LHCN-M2 (cell line): ENCODE results near the gene SHISA6. TPM values are rescaled to one million over a fixed set of nuclear protein-coding genes. Genes with fewer than 3 reads are reported as not detected.
"Not testable (repeated sequence)": the region's sequence is repeated elsewhere in the genome, so short reads cannot be mapped to it uniquely, and the experiment has no call there.

Source experiments
- DNase-seq: peaks from one replicate; pipeline ENCODE4 v3.0.0-alpha.2; 2012; ENCODE audit warnings: low read depth
- total RNA-seq: library from RNA; depleted of rRNA; stranded (reverse); fragments of >200 nt; gene quantifications from 2 replicates; pipeline ENCODE4 v1.2.3, GENCODE V29; 2014

The SHISA6 gene
- total RNA-seq, 1 experiment from 2014 or later: not detected

DNA sequence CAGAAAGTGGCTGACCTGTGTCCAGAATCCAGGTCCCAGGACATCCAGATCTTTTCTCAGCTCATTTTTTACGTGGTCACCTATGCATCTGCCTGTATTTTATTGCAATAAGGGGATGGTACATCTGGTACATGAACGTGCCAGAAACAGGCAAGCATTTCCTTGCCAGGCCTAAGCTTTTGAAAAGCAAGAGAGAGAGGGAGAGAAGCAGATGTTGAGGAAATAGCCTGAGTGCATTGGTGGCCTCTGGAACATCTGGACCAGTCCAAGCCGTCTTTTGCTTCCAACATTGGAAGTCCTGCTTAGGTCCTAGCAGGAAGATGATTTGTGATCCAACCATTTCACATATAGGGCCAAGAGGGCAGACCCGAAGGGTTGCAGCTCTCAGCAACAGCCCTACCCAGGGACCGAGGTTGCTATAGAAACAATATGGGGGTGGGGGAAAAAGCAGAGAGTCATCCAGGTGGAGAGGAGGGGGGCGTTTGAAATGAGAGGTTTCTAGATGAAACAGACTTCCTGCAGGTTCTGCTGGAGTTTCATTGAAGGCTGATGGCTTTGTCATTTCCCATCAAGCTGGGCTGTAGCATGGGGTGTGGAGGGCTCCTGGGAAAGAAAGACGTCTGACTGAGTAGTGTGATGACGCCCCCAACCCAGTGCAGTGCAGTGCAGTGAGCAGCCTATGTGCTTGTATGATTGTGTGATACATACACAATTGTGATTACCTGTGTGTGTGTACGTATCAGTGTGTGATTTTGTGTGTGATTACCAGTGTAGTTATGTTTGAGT lies 61.6 kb downstream of the SHISA6 start:
- DNase-seq: no peak

DNA sequence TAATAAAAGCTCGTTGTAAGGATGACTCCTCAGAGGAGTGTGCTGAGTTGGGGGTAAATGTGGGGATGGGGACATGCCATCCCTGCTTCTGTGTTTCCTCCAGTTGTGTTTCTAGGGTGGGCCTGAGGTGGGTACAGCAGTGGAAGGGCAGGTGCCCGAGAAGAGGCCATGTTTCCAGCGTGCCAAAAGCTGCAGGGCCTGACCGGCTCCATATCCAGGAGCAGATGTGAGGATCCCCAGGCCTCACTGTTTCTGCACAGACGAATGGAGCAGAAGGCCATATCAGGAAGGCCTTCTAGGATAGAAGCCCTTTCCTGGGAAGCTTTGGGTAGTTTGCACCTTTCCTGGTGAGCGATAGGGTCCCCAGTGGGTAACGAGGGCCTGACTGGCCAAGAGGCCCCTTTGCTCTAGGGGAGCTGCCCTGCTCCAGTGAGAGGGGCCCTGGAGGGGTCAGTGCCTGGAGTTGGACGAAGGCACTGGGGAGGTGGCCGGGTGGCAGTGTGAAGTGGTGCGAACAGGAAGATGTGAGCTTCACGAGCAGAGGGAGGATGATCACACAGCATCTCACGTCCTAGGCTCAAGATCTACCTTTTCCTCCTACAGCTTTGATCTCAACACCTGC lies 62.9 kb downstream of the SHISA6 start:
- no peak for DNase-seq

DNA sequence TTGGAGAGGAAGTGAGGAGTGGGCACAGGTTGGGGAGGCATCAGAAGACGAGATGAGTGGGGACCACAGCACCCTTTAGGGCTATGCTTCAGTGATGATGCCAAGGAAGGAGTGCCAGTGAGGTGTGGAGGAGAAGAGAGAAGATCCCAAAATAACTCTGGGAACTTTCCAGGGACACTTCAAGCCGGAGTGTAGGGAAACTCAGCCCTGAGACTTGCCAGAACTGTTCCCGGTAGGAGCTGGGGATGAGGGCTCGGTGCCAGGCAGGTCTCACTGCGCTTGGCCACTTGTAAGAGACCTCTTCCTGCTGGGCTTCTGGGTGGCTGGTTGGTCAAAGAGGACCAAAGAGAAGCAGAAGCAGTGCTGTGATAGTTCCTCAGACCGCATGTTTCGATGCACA lies 63.6 kb downstream of the SHISA6 start:
- DNase-seq: no peak

DNA sequence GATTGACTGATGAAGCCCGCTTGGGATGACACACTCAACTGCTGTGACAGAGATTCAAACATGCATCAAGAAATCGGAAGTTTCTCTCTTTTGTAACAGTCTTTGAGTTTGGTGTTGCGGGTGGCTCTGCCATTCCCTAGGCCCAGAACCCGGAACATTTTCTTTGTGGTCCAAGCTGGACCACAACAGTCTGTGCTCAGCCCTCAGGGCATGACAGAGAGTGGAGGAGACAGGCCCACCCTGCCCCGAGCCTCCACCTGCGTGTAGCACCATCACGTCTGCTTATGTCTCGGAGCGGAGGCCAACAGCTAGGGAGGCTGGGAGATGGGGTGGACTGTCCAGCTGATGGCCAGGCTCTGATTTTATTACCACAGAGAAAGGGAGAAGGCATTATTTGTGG lies 64.5 kb downstream of the SHISA6 start:
- DNase-seq: no peak

DNA sequence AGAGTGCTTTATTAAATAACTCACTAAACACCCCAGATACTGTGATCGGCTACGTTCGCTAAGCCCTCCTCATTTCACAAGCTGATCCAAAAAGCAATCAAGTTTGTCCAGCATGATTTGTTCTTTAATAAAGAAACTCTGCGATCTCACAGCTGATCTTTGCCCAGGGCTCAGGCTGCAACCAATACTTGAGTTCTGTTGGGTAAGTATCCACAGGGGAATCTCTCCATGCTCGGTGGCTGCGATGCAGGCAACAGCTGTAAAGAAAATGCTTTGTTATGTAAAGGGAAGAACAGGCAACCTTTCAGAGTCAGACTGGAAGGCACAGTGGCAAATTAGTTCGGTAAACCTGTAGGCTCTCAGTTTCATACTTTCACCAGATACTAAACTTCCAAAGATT lies 67.5 kb downstream of the SHISA6 start:
- no peak for DNase-seq

DNA sequence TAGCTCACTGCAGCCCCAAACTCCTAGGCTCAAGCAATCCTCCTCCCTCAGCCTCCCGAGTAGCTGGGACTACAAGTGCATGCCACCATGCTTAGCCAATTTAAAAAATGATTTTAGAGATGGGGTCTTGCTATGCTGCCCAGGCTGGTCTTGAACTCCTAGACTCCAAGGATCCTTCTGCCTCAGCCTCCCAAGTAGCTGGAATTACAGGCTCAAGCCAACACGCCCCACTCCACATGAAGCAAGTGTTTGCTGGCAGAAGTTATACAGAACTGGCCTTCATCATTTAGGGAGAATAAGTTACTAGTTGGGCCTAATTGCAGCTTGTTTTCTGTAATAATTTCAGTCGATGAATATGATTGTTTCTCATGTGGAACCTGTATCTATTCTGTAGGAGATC lies 68.0 kb downstream of the SHISA6 start:
- no peak for DNase-seq

DNA sequence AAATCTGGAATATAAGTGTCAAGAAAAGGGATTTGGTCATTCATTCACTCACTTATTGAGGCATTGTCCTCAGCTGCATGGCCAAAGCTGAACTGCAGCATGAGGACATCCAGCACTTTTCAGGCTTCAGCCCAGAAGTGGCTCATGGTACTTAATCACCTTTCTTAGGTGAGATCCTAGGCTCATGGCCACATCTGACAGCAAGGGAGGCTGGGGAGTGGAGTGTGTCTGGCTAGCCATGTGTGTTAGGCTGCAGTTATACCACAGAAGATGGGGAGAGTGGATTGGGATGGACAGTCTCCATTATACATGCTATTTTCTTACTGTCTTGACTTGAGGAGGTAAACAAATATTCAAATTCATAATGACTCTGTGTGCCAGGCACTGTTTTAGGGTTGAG lies 68.8 kb downstream of the SHISA6 start:
- no peak for DNase-seq

DNA sequence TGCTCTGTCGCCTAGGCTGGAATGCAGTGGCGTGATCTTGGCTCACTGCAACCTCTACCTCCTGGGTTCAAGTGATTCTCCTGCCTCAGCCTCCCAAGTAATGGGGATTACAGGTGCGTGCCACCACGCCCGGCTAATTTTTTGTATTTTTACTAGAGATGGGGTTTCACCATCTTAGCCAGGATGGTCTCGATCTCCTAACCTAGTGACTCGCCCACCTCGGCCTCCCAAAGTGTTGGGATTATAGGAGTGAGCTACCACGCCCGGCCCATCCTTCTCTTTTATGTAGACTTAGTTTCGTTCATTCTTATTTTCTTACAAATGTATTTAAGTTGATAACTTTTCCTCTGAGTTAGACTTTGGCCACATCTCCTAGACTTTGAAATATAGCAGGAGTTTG lies 75.4 kb downstream of the SHISA6 start:
- DNase-seq: not testable (repeated sequence)

DNA sequence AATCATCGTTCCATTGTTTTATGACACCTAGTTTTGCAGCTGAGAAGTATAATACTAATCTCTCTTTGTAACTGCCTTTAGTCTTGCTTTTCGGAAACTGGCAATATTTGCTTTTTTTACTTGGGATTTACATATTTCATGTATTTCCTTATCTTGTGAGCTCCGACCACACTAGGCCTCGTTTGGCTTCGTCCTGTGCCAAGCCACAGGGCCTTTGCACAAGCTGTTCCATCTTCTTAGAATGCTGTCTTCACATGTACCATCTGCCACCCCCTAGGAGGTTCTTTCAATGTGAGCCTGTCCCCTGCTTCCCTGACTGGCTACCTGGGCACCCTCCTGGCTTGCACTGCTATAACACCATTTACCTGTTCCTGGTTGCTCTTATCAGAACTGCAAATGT lies 77.2 kb downstream of the SHISA6 start:
- DNase-seq: no peak

DNA sequence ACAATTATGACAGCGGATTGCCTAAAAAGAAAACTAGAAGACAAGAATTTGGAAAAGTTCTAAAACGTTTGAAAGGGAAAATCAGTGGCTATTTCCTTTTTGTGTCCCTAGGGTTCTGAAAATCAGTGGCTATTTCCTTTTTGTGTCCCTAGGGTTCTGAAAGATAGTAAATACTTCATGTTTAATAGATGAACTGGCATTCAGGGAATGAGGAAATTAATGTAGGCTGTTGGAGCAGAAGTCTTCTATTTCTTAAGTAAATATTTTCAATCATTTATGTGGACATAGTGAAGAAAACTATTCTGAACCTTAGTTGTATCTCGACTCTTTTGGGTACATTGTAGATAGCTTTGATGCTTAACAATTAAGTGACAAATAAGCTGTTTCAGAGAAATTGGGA lies 78.9 kb downstream of the SHISA6 start:
- no peak for DNase-seq

DNA sequence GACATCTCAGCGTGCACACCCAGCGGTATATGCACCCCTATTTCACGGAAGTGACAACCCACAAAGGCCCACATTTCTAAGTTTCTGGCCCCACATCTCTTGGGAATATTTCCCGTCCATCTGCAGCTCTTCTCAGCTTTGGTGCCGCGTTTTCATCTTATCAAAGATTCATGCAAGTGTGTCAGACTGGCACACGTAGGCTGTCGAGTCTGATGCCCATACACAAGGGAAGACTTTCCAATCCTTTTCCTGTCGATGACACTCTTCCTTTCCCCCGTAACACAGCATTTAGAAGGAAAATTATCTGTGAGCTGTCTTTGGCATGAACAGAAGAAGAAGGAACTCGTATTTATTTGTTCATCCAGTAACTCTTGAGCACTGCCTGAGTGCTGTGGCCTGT lies 83.0 kb downstream of the SHISA6 start:
- DNase-seq: no peak

DNA sequence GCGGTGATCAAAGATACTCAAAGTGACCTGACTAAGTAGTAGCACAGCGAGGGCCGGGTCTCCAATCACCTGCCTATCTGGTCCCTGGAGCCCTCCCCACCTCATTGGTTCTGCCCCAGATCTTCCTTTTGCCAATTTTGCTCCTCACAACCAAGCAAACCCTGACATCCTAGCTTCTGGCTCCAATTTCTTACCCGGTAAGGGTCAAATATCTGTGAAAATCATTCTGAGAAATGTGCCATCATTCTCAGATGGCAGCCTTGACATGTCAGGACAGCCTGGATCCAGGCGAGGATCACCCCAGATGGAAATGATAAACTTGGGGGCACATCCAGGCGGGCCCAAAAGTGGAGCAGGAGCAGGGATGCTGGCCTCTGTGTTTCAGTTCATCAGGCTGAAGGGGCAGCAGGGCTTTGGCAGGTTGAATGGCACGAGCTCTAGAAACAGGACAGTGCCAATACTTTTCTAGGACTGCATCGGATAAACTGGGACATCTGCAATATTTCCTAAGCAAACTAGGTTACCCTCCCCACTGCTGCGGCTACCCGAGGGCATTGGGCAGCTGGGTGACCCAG lies 83.9 kb downstream of the SHISA6 start:
- DNase-seq: no peak

DNA sequence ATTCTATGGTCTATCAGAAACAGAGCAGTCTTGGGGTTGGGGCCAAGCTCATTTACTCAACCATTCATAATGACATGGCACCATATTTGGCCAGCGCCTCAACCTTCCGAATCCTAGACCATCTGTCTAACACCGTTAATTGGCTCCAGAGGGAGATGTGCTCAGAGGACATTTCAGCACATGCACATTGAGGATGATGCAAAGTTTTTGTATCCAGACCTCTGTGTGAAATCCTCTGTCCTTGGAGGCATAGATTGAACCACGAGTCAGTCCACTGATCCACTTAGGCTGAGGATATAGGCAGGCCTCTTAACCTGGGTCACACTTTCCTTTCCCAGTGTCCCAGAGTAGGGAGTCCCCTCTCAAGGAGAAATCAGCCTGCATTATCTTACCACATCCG lies 85.5 kb downstream of the SHISA6 start:
- DNase-seq: no peak

DNA sequence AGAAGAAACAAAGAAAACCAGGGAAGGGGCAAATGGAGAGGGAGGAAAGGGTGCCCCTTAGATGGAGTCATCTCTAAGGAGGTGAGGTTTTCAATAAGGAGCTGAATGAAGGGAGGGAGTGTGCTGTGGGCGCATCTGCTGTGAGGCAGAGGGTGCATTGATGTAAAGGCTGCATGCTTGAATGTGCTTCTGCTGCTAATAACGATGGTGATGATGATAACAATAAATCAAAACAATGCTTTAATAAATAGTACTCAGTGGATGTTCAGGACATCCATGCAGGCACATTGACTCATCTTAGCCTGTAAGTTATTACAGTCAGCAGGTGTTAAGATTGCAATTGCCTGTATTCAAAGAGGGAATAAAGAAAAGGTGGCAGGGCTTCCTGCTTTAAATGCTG lies 87.8 kb downstream of the SHISA6 start:
- DNase-seq: no peak

DNA sequence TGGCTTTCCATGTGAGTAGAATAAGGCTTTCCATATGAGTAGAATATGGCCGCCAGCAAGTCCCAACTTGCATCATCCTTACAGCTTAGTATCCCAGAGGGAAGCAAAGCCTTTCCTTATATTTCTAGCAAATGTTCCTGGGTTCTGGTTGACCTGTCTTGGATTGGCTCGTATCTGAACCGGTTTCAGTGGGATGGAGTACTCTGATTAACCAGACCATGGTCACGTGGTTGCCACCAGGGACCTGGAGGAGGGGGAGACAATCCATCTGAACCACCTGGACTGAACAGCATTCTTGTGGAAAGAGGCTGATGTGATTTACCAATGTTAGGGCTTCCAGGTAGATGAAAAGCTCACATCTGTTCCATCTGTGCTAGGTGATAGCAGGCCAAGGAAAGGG lies 89.0 kb downstream of the SHISA6 start:
- no peak for DNase-seq

DNA sequence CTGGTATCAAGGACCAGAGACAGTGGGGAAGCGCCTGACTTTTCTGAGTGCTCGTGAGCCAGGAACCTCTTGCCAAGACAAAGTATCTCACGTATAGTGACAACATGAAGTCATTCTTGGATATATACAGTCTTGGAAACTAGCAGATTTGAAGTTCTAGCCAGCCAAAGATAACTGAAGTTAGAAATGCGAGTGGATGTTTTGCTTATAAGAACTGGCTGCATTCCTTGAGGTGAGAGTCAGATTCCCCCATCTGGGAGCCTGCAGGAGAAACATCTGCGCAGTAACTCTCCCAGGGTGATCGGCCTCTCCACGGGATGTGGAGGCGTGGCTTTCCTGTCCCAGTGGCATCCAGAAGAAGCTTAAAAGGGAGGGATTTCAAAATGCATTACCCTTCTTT lies 89.8 kb downstream of the SHISA6 start:
- no peak for DNase-seq

DNA sequence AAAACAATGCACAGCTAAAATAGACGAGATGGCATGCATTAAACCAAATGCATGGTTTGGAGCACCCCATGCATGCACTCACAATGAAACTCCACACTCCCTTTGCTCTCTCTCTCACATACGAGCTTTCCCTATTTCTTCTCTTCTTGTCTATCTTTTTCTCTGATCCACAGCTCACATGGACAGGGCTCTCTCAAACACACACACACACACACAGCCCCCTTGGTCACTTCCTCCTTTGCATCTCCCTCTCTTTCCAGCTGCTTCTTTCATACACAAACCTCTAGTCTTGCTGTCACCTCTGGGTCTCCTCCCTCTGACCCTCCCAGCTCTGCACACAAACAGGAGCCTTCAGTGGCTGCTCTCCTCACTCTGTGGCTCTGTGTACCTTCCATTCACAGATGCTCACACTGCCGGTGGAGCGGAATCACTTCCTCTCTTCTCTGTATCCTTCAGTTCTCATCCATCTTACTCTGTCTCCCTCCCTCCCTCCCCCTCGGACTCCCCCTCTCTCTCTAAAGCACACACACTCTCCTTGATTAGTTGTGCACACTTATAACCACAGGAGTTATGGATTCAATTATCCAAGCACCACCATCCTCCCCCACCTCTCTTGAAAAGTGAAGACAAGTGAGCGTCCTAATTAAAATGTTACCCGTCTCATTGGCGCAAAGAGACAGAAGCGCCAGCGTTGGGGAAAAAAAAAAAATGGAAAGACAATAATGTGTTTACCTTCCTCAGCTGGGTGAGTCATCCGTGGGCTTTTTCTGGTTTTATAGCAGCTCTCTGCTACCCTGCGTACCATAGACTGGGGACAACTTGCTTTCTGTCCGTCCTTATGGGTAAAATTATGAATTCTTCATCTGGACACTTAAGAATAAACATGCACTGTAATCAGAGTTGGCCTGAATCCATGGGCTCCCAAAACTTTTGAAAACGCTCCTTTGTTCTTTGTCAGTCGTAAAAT lies 90.8 kb downstream of the SHISA6 start:
- DNase-seq: no peak

DNA sequence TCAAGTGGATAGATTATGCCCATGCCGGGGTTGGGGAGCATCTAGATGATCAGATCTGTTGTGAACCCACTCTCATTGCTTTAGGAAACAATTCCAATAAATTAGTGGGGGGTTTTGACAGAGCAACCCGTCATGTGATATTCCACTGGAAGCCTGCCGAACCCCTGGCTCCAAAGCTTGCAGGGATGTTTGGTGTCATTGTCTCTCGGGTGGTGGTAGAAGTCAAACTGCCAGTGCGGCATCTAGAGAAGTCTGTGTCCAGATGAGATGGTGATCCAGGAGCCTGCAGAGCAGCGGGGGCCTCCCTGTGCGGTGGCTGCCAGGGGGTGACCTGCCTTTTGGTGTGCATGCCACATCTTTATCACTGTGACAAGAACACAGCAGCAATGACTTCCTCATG lies 91.7 kb downstream of the SHISA6 start:
- no peak for DNase-seq

DNA sequence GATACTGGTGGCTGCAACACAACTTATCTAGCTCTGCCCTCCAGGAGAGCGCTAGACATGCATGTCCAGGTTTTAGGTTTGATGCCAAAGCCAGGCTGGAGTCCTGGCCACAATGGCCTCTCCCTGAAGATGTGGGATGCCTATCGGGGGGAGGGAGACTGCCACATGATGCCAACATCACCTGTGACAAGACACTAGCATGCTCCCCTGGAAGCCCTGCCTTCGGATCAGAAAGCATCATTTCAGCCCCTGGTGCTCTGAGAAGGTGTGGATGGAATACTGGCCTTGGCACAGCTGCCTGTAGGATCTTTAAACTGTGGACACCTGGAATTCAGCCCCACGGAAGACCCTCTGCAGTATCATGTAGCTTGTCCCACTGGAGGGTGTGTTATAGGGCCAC lies 93.5 kb downstream of the SHISA6 start:
- DNase-seq: no peak

DNA sequence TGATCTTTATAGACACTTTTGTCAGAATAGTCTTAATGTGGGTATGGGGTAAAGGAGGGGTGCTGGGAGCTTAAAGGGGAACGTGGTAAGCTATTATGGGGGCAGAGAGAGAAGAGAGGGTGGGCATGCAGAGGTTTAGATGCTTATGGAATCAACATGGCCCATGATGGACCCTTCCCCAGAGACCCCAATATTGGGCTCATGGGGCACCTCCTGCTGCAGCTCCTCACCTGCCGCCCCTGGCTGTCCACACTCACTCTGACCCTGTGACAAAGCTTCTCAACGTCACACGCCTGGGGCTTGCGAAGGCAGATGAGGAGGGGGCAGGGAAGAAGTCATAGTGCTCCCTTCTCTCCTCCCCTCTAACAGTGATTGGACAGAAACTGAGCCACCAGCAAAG lies 95.3 kb downstream of the SHISA6 start:
- DNase-seq: no peak

DNA sequence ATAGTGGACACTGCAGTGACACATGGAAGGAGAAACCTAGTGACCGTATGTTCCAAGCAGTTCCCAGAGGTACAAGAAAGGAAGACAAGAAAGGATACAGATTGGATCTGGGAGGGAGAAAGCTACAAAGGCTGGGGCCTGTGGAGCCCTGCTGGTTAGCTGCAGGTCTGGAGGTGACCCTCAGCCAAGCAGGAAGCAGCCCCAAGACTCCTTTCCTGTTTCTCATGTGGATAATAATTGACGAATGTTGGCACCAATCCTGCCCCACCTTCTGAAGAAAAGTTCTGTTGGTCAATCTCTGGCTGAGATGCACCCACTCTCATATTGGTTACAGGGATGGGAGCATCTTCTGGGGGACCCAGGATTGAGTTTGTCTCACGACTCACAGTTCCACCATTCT lies 99.8 kb downstream of the SHISA6 start:
- DNase-seq: no peak

DNA sequence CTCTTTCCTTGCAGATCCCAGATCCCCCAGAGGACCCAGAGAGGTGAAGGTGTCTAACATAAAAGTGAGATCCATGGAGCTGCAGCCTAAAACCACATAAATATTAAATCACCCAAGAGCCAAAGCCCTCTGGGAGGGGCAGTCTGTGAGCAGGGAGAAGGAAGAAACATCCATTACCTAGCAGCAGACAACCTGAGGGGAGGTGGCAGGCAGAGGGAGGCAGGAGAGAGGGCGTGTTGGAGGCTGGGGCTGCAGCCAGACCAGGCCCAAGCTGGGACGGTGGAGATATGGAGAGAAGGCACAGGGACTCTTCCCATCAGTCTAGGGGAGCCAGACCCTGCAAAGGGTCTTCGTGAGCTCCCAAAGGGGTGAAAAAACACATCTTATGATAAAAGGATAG lies 101.1 kb downstream of the SHISA6 start:
- no peak for DNase-seq
